Epidermal melanocyte (primary cell): ENCODE data around the gene SNTA1.
"Not testable (repeated sequence)": the region's sequence is repeated elsewhere in the genome, so short reads cannot be mapped to it uniquely, and the experiment has no call there.

Source experiments
- DNase-seq: peaks from one replicate; pipeline ENCODE4 v3.0.0; 2011; ENCODE audit warnings: low spot score; ENCODE audit not compliant: insufficient read length

The SNTA1 gene

GRCh38 chr20:33394718-33395117, 48.8 kb downstream of the SNTA1 start:
- no peak for DNase-seq

- DNase-seq: no peak
Observed at GRCh38 chr20:33393609-33394008, 50.0 kb downstream of the SNTA1 start.

DNA sequence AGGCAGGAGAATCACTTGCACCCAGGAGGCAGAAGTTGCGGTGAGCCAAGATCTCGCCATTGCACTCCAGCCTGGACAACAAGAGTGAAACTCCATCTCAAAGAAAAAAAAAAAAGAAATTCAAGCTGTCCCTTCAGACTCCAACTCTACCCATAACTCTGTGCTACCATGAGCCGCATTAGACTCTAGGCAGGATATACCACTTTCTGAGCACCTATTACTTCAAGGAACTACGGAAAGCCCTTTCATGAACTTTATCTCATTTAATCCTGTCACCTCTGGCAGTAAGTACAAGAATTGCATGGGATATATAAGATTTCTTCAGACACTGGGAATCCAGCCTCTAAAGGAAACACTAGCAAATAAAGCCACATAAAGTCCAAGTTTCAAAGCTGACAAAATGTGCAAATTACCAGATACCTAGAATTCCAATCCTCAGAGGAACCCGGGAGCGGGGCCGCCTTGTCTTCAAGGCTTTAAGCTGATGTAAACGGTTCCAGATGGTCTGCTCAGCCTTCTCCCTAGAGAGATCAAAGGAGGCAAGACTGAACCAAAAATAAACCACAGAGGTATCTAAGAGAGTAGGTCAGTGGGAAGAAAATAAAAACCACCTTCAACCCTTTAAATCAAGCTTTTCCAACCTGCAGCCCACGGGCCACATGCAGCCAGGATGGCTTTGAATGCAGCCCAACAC, 51.7 kb downstream of the SNTA1 start:
- peak; percentile 68 for DNase-seq

DNA sequence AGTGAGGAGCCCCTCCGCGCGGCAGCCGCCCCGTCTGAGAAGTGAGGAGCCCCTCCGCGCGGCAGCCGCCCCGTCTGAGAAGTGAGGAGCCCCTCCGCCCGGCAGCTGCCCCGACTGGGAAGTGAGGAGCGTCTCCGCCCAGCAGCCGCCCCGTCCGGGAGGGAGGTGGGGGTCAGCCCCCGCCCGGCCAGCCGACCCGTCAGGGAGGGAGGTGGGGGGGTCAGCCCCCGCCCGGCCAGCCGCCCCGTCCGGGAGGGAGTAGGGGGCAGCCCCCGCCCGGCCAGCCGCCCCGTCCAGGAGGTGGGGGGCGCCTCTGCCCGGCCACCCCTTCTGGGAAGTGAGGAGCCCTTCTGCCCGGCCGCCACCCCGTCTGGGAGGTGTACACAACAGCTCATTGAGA, 54.2 kb downstream of the SNTA1 start:
- not testable (repeated sequence) for DNase-seq

GRCh38 chr20:33388268-33388667, 55.3 kb downstream of the SNTA1 start:
- no peak for DNase-seq

DNA sequence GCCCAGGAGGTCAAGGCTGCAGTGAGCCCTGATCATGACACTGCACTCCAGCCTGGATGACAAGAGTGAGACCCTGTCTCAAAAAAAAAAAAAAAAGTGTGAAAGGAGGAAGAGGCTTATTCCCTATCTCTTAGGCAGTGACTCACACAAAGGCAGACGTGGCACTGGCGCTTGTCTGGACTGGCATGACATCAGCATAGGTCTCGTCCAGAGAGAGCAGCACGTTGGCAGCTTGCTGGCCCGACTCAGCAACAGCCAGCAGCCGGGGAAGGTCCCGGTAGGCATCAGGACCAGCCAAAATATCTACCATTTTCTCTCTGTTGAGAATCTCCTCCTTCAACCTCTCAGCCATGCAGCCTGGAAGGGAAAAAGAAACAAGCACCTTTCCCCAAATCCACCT, 56.4 kb downstream of the SNTA1 start:
- no peak for DNase-seq

GRCh38 chr20:33386673-33387072, 56.9 kb downstream of the SNTA1 start:
- no peak for DNase-seq

GRCh38 chr20:33377366-33377765, 66.2 kb downstream of the SNTA1 start:
- DNase-seq: no peak

GRCh38 chr20:33373735-33374605, 69.6 kb downstream of the SNTA1 start:
- DNase-seq: no peak

DNA sequence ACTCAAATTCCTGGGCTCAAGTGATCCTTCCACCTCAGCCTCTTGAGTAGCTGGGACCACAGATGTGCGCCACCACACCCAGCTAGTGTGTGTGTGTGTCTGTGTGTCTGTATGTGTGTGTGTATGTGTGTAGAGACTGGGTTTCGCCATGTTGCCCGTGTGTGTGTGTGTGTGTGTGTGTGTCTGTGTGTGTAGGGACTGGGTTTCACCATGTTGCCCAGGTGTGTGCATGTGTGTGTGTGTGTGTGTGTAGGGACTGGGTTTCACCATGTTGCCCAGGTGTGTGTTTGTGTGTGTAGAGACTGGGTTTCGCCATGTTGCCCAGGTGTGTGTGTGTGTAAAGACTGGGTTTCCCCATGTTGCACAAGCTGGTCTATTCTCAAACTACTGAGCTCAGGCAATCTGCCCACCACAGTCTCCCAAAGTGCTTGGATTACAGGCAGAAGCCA, 70.5 kb downstream of the SNTA1 start:
- no peak for DNase-seq

DNA sequence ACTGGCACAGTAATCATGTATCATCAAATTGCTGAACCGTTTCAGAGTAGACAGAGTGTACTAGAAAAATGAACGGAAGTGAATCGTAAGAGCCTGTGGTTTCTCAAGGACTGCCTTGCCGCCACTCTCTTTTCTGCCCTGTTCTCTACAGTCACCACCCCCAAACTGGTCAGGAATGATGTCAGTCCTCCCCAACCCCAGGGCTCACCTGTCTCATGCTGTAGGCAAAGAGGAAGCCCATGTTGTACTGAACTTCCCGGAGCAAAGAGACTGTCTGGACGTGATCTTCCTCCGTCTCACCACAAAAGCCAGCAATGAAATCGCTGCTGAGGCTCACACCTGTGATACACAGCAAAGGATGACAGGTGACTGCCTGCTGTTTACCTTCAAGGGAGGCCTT, 73.3 kb downstream of the SNTA1 start:
- no peak for DNase-seq

DNA sequence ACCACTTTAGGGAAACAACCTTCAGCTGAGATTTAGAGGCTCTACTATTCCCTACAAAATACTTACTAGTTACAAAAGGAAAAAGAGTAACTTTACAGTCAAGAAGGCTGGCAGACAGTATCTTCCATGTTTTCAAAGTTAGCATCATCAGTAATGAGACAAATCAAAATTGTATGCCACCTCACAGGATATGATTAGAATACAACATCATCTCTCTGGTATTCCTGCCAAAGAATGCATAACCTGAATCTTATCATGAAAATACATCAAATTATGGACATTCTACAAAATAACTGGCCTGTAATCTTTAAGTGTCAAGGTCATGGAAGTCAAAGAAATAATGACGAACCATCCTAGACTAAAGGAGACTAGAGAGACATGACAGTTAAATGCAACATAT, 80.7 kb downstream of the SNTA1 start:
- DNase-seq: no peak

DNA sequence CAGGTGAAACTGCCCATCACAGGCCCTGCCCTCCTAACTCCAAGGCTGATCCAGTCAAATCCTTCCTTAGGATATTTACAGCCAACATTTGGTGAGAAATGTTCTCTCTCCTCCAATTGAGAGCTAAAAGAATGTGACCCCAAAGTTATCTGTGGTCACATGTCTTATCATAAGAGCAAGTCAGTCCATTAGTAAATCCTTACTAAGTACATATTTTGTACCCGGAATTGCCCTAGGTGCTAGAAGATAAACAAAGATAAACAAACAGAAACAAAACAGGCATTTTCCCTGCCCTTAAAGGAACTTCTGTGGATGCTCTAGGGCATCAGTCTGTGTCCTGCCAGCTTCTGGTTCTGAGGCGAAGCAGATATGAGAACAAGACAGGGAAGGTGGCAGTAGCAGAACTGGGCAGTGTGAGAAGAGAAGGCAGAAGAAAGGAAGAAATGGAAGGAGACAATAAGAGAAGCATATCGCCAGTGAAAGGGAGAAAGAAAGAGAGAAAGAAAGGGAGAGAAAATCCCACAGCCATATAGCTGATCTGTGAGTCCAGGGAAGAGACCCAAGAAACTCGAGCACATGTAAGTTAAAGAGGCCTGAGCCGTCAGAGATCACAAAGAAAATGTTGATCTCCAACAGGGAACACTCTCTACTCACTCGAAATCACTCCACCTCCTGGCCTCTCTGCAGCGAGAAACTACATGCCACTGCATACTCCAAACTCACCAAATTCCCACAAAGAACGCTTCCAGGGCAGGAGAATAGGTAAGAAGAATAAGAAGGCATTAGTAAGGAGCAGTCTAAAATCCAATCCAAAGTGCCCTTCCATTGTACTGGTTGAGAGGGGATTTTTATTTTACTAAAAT, 83.9 kb downstream of the SNTA1 start:
- DNase-seq: peak; percentile 82
